Posterior vena cava (tissue), 2 donors: Measurements from ENCODE around the gene AFF2. TPM values are rescaled to one million over a fixed set of nuclear protein-coding genes. Genes with fewer than 3 reads are reported as not detected.

Experiments
- DNase-seq: peaks from one replicate; pipeline ENCODE4 v3.0.0-alpha.2; 2020; ENCODE audit warnings: low spot score
- intact Hi-C, 2 donors: fragments of 100-400 bp; cut with DNase I; formaldehyde crosslinking; loops; one replicate each; pipeline versions ENCODE4 v1.14.1 to v1.14.2; 2022 to 2023
- total RNA-seq, 2 donors: library from RNA; stranded (reverse); fragmentation: NEBNext Ultra II Directional; extraction: Animal tissue kit (Norgen Biotek cat#: 25700); gene quantifications; one replicate each; pipeline ENCODE4 v1.2.1, GENCODE V29; 2021
- donor health status: DM: yes; HTN: yes; CAD: no.
- donor health status: DM: yes; HTN: yes; CAD: no.

Gene AFF2
- total RNA-seq, 2 donors from 2014 or later = 3.5 to 10.5 TPM

DNA sequence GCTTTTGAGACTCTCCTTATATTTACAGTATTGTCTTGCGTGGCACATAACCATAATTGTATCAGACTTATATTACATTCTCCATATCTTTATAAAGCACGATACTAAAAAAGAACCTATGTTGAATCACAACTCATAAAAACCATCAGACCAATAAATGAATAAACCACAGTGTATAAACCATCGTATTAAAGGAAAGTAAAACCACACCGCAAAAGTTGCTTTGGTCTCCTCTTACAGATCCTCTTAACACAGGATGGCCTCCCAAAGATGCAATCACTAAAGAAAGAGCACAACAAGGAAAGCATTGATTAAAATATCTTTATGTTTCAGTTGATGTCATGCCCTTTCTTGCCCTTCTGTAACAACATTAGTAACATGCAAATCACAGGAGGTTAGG is 437.9 kb downstream of the AFF2 start:
- intact Hi-C loops = no loop called here

DNA sequence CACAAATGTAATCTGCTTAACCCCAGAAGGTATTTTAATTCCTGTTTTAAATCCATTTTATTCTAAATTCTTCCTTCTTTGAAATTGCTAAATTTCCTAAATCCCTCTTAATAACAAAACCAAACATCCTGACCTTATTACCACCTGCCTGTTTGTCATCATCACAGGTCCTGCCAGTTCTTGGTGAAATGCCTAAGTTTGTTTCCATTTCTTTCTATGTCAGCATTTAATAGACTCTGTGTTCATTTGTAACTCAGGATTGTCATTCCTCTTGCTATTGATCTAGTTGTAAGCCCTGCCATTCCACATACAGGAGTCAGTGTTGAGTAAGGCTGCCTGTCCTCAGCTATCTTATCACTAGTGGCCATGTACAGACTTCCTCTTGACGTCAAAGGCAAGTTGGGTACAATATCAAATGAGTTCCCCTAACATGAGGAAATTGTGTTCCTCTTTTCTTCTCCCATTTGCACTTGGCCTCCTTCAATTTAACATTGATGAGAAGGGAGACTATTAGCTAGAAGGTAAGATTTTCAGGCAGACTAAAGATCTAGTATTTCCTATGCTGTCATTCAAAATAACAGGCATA is 440.1 kb downstream of the AFF2 start:
- intact Hi-C loops = no loop called here

More for the DNA sequence above, 437.9 kb downstream of the AFF2 start:
- DNase-seq = no peak

DNA sequence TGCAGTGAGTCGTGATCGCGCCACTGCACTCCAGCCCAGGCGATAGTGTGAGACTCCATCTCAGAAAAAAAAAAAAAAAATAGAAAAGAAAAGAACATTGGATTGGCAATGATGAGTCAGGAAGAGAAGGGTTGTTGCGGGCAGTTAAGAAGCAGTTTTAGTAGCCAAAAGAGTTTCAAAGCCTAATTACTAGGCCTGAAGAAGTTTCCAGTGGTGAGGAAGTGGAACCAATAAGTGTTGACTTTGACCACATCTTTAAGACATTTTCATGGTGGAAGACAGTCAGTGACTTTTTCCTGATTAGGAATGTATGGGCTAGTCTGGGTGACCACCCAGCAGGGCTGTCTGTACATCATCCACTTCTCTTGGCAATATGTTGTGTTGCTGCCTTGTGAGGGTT is 442.3 kb downstream of the AFF2 start:
- intact Hi-C loops = no loop called here
- DNase-seq = no peak

More for the DNA sequence above, 440.1 kb downstream of the AFF2 start:
- no peak for DNase-seq

DNA sequence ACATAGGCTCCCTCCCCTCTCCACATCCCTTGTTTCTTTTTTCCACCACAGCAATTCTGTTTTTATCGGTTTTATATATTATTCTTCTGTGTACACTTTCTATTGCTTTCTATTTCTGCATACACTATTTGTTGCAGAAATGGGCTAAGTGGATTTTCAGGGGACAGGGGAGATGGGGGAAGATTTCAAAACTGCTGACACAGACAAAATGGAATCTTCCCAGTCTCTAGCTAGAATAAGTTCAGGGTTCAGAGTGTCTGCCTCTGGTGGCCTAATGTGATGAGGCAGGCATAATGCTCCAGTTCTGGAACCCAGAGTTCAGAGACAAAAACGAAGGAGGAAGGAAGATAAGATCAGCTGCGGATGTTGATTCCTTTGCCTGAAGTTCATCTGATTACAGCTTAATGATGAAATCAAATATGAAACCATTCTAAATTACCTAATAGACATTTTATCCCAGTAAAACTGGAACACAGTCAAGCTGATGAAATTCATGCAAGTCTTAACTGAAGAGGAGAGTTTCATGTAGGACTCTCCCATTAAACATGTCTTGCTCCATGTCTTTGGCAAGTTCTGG is 447.1 kb downstream of the AFF2 start:
- DNase-seq = no peak
- intact Hi-C loops = no loop called here

DNA sequence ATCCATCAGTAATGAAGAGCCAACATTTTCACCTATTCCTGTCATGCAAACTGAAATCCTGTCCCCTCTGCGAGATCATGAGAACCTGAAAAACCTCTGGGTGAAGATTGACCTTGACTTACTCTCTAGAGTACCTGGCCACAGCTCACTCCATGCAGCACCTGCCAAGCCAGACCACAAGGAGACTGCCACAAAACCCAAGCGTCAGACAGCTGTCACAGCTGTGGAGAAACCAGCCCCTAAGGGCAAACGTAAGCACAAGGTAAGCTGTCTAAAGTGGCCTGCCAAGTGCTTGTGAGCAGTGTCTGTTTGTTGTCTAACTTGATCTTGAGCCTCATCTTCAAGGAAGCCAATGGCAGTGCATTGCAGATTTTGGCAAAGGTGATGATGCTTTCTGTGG is 455.9 kb downstream of the AFF2 start:
- intact Hi-C loops = no loop called here
- DNase-seq = no peak

DNA sequence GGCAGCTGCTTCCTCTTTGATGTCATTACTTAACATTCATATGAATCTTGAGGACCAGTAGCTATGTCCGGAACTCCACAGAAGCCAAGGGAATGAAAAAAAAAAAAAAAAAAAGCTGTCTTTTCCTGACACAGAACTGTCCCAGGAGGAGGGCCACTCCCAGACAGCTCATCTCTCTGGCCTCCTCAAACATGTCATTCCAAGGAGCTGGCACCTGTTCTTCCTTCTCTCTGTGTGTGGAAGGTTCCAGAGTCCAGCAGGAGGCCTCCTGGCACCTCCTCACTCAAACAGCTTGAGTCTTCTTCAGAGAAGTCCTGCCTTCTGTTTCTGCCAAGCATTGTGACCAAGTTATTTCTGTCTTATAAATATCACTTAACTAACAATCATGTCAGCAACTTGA is 458.5 kb downstream of the AFF2 start:
- intact Hi-C loops = no loop called here
- no peak for DNase-seq

DNA sequence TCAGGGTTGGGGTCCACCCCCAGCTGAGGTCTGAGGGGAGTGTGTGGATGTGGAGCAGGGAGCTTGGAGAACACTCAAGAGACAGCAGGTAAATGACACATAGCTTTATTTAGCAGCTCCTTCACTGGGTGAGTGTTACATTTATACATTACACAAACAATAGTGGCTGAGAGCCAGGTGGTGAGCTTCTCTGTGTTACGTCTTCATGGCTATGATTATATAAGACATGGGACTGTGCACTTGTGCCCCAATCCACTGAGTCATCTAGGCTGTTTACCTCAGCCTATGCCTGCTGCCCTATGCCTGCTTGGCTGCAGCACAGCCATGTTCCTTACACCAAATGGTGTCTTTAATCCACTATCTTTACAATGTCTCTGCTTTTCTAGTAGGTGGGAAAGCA is 459.6 kb downstream of the AFF2 start:
- DNase-seq = no peak
- intact Hi-C loops = no loop called here

DNA sequence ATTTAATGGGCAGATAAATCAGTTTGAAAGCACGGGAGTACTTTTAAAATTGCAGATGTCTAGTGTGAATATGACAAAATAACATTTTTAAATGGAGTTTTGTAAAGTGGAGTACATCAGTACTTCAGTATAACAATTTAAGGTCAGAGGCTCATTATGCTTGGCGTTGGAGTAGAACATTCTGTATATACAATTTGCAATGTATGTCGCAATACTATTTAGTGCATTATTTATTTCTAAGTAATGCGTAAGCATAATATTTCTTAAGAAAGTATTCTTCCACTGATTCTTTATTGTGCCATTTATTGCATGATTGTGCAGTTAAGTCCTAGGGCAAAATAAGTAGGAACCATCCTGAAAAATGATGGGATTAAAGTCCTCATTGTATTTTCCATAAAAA is 461.6 kb downstream of the AFF2 start:
- intact Hi-C loops = no loop called here
- no peak for DNase-seq

DNA sequence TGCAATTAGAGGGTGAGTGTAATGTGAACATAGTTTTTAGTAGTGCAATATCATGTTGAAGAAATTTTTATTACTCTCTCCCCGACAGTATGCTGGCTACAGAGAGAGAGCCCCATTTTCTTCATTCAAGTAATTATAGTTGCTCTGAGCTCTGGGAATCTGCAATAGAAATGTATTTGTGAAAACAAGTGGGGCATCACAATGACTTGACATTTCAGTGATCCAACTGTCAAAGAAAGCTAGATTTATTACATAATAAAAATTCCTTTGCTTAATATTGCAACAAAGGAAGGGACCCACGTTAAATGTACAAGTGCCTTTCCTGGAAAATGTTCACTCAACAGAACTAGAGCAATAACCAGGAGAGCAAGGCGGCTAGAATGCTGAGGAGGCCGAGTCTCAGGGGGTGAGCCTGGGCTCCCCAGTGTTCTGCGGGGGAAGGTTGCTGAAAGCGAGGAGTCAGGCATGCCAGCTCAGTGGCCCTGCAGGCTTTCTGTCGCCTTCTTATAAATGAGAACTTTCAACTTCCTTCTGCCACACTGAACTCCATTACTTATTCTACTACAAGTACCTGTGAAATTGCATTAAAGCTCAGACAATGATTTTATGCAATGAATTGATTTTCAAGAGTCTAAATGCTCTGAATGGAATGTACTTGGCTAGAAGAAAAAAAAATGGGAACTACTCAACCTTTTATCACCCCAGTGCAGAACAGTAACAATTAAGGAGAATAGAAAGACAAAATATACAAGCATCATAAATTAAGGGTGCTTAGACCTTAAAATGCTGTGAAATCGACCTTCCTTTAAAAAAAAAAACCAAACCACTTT is 476.4 kb downstream of the AFF2 start:
- no peak for DNase-seq
- intact Hi-C loops = no loop called here

DNA sequence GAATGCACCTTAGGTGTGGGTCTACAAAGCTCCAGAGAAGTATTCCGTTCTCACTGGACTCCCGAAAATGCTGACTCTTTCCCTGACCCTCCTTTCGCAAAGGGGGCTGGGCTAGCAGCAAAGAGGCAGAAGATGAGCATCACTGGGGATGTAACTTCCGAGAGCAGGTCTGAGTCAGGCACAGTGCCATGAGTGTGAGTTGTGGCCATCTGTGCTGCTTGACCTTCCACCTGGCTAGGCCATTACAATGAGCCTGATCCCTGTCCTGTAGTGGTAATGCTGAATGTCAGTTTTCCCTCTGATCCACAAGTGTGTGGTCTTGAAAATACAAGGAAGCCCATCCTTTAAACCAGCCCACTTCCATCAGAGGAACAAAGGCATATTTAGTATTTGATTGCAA is 479.4 kb downstream of the AFF2 start:
- intact Hi-C loops = no loop called here
- DNase-seq = no peak

DNA sequence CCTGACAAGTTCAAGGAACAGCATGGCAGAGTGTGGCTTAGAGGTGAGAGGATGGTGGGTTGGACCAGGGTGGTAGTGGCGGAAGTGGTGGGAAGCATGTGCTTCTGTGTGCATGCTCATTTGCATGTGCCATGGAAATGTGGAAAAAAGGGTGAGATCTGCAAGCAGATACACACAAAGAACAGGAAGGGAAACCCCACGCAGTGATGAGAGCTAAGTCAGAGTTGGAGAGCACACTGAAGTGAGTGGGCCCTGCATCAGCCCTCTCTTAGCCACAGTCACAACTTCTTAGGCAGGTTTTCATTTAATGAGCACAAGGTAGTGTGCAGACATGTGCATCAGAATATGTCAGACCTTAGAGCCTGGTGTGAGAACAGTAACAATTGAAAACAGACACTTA is 483.8 kb downstream of the AFF2 start:
- intact Hi-C loops = no loop called here
- no peak for DNase-seq

DNA sequence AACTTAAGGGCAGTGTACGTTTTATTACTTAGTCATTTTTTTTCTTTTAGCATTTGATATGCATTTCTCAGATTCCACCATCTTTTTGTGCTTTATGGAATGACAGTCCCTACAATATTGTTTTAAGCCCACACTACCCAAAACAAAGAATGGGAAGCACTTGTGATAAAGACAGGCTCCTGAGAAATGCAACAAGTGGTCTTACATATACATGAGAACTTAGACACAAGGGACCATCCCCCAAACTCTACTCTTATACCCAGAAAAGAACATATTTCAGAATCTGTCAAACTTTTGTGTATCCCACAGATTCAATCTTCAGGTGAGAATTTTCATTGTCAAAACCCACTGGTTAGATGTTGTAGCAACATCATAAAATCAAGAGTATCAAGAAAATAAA is 491.1 kb downstream of the AFF2 start:
- intact Hi-C loops = no loop called here

DNA sequence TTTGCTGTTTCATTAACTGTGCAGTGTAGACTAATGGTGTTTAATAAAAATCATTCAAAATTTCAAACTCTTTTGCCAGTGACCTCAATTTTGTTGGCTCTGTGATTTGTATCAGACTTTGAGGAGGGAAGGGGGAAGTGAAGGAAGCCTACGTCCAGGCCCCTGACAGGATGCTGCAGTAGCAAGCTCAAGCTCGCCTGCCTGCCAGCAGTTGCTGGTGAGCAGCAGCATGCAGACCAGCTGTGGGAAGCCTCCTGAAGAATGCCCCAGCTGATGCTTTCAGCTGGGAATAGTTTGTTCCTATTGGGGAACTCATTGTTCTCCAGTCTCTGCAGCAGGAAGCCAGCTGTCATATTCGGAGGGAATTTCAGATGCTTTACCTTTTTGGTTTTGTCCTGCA is 495.2 kb downstream of the AFF2 start:
- DNase-seq = no peak
- intact Hi-C loops = no loop called here

More for the DNA sequence above, 491.1 kb downstream of the AFF2 start:
- DNase-seq = no peak

DNA sequence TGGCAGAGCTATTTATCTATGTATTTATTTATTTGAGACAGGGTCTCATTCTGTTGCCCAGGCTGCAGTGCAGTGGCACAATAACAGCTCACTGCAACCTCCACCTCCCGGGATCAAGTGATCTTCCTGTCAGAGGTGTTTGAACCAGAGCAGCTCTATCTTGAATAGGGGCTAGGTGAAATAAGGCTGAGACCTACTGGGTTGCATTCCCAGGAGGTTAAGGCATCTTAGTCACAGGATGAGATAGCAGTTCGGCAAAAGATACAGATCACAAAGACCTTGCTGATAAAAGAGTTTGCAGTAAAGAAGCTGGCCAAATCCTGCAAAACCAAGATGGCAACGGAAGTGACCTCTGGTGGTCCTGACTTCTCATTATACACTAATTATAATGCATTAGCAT is 501.9 kb downstream of the AFF2 start:
- DNase-seq = no peak
- intact Hi-C loops = no loop called here

DNA sequence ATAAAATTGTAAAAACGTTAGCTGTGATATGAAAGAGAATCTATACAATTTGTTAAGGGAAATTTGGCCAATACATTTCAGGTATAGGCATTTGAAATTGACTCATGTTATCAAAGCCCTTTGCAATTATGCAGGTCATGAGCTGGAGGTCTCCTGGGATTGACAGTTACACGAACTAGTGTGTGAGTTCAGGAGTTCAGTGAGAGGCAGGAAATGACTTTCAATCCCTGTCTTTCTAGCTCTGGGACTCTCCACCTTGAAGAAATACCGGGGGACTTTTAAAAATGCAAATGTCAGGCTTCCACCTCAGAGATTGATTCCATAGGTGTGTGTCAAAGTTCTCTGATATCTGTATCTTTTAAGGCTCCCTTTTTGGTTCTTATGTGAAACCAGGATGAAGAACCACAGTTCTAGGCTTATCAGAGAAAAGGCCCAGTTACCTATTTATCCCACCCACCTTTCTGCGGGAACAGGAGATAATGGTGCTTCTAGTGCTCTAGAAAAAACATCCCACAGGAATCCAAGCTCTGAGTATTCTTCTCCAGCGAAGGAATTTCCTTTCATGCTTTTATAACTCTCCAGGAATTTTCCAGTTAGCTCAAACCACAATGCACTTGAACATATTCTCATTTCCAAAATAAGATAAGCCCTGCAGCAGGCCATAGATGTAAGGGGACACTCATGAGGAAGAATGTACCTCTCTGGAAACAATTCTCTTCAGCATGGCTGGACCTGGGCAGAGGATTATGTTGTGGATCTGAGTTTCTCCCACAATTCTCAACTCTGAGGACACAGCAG is 503.6 kb downstream of the AFF2 start:
- intact Hi-C loops = no loop called here
- no peak for DNase-seq

DNA sequence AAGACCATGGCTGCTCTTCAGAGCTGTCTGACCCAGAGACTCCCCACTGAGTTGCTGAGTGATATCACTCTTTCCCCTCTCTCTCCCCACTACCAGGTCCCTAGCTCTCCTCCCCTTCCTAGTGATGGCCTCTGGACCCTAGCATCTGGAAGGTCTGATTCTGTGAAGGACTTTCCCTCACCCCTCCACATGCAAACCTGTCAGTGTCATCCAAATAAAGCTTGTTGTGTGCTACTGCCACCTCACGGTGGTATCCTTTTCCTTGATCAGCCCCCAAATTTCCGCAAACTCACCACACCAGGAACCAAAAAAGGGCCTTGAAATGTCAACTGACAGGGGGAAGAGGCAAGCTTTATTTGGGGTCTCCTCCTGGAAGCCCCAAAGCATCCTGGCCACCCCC is 504.5 kb downstream of the AFF2 start:
- intact Hi-C loops = loop anchor here in 1 of 2 donors (5.0 kb wide), 1 partner anchor 483 kb away; no protein-coding TSS in a partner anchor
- no peak for DNase-seq

DNA sequence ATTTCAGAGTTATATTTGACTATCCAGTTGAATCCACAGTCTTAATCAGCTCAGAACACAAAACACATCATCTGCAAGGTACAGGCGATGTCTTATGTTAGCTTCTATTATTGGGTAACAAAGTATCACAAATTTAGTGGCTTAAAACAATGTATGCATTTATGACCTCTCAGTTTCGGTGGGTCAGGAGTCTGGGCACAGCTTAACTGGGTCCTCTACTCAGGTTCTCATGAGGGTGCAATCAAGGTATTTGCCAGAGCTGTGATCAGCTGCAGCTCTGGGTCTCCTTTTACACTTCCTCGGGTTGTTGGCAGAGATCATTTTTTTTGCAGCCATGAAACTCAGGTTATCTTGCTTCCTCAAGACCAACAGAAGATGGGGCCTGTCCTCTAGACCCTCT is 505.8 kb downstream of the AFF2 start:
- intact Hi-C loops = loop anchor here in 1 of 2 donors (1.0 to 5.0 kb wide), 2 partner anchors 30 to 484 kb away; no protein-coding TSS in a partner anchor
- no peak for DNase-seq

DNA sequence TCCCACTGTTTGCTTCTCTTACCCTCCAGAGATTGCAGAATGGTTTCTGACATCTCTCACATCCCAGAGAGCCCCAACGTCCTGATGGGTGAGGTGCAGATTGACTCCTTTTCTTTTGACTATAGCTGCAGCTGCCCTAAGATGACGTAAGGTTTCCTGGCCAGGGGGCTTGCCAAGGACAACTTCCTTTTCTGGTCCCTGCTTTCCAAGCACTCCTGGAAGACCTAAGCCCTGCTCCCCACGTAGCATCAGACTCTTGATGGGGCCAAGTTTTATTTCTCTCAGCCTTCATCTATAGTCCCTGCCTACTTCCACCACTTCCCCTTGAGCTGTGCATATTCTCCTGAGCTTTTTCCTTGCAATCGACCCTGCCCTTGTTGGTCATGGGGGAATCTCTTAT is 507.0 kb downstream of the AFF2 start:
- DNase-seq = no peak

DNA sequence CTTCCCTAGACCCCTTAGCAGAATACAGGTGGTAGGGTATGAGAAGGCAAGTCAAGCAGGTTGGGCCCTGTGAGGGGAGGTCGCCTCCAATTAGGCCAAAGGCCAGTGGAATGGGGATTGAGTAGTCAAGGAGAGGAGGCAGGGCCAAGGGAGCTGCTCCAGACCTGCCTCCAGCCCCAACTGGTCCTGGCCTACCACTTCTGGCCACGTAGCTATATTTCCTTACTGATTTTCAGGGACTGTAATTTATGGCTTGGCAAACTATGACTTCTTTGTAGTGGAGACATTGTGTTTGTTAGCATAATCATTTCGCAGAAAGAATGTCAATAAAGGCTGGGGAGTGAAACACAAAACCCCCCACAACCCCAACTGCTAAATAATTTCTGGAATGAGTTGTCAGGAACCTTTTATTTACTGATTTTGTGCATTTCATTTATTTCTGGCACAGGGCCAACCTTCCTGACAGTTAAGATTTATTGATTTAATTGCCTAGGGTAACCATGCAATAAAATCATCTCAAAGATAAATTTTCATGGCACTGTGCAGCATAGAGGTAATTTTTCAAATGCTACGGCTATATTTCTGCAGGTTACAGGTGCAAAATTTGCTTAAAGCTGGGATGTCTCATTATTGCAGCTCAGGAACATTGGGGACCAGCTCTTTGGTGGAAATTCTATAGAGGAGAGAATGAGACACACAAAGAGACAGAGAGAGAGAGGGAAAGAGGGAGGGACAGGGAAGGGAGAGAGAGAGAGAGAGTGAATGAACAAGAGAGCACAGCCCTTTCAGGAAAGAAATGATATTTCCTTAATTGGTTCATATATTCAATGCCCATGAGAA is 509.8 kb downstream of the AFF2 start:
- intact Hi-C loops = no loop called here

More for the DNA sequence above, 507.0 kb downstream of the AFF2 start:
- intact Hi-C loops = loop anchor here in 1 of 2 donors (5.0 kb wide), 1 partner anchor 485 kb away; no protein-coding TSS in a partner anchor

More for the DNA sequence above, 509.8 kb downstream of the AFF2 start:
- no peak for DNase-seq
